Measurements from ENCODE around the gene CANT1. TPM values are rescaled to one million over a fixed set of nuclear protein-coding genes. Genes with fewer than 3 reads are reported as not detected.

Gene CANT1
- total RNA-seq, 2 donors from 2014 or later, result 57.5 to 61.8 TPM

GRCh38 chr17:78996781-78997201 is 12.8 kb downstream of the CANT1 start:
- 94 to 96% methylated on average over 14 to 16 of the region's 16 CpGs for WGBS, 2 experiments (ENCODE audit: insufficient coverage in 1 of 2, insufficient read length in 1 of 2)
- no peaks in the 10 kb centered on the region for H3K4me1 ChIP-seq (ENCODE audit: control insufficient read depth, insufficient read depth, low read length)
- peaks cover 44% of the 10 kb centered on the region for H3K36me3 ChIP-seq (ENCODE audit: control insufficient read depth, insufficient read depth, low read length)
- no peak for DNase-seq
- peaks cover 3% of the 10 kb centered on the region for H3K27me3 Mint-ChIP-seq (ENCODE audit: insufficient read depth)
- no peak overlapping the region for H3K27ac ChIP-seq (ENCODE audit: low read depth, low read length)
- H3K4me1 Mint-ChIP-seq, result no peaks in the 10 kb centered on the region
- H3K9ac ChIP-seq (ENCODE audit: extremely low read depth, low read length, poor library complexity, severe bottlenecking), result no peak overlapping the region
- H3K36me3 Mint-ChIP-seq (ENCODE audit: low read depth), result peaks cover 68% of the 10 kb centered on the region
- no peak overlapping the region for H3K4me3 Mint-ChIP-seq
- H3K4me3 ChIP-seq (ENCODE audit: low read length), result no peak overlapping the region
- TF ChIP-seq CTCF (conservative IDR thresholded peaks at IDR 0.05), result no peak
- H3K27ac Mint-ChIP-seq, result no peak overlapping the region
- H3K27me3 ChIP-seq (ENCODE audit: control insufficient read depth, insufficient read depth, low read length, poor library complexity, severe bottlenecking), result no peaks in the 10 kb centered on the region
- no peaks in the 10 kb centered on the region for H3K9me3 ChIP-seq (ENCODE audit: control insufficient read depth, low read length)
- no peaks in the 10 kb centered on the region for H3K9me3 Mint-ChIP-seq

GRCh38 chr17:78995761-78996451 is 13.7 kb downstream of the CANT1 start:
- no peak overlapping the region for H3K9ac ChIP-seq (ENCODE audit: extremely low read depth, low read length, poor library complexity, severe bottlenecking)
- no peak overlapping the region for H3K27ac Mint-ChIP-seq
- no peaks in the 10 kb centered on the region for H3K27me3 Mint-ChIP-seq (ENCODE audit: insufficient read depth)
- no peak for TF ChIP-seq CTCF (conservative IDR thresholded peaks at IDR 0.05)
- H3K4me3 Mint-ChIP-seq, result no peak overlapping the region
- no peaks in the 10 kb centered on the region for H3K9me3 ChIP-seq (ENCODE audit: control insufficient read depth, low read length)
- no peaks in the 10 kb centered on the region for H3K9me3 Mint-ChIP-seq
- no peaks in the 10 kb centered on the region for H3K27me3 ChIP-seq (ENCODE audit: control insufficient read depth, insufficient read depth, low read length, poor library complexity, severe bottlenecking)
- no peak overlapping the region for H3K4me3 ChIP-seq (ENCODE audit: low read length)
- H3K4me1 Mint-ChIP-seq, result no peaks in the 10 kb centered on the region
- H3K36me3 Mint-ChIP-seq (ENCODE audit: low read depth), result peaks cover 70% of the 10 kb centered on the region
- H3K36me3 ChIP-seq (ENCODE audit: control insufficient read depth, insufficient read depth, low read length), result peaks cover 53% of the 10 kb centered on the region
- H3K4me1 ChIP-seq (ENCODE audit: control insufficient read depth, insufficient read depth, low read length), result no peaks in the 10 kb centered on the region
- 91 to 96% methylated on average over 11 to 18 of the region's 18 CpGs for WGBS, 2 experiments (ENCODE audit: insufficient coverage in 1 of 2, insufficient read length in 1 of 2)
- no peak overlapping the region for H3K27ac ChIP-seq (ENCODE audit: low read depth, low read length)
- peak; percentile 24 for DNase-seq

- Histone ChIP-seq H3K4me3 (ENCODE audit: low read length) (no peak overlapping the region), H3K36me3 (ENCODE audit: control insufficient read depth, insufficient read depth, low read length) (peaks cover 58% of the 10 kb centered on the region), H3K27ac (ENCODE audit: low read depth, low read length) (no peak overlapping the region), H3K9ac (ENCODE audit: extremely low read depth, low read length, poor library complexity, severe bottlenecking) (no peak overlapping the region), H3K4me1 (ENCODE audit: control insufficient read depth, insufficient read depth, low read length) (no peaks in the 10 kb centered on the region), H3K9me3 (ENCODE audit: control insufficient read depth, low read length) (no peaks in the 10 kb centered on the region), H3K27me3 (ENCODE audit: control insufficient read depth, insufficient read depth, low read length, poor library complexity, severe bottlenecking) (no peaks in the 10 kb centered on the region)
- H3K36me3 Mint-ChIP-seq (ENCODE audit: low read depth), result peaks cover 68% of the 10 kb centered on the region
- H3K9me3 Mint-ChIP-seq, result no peaks in the 10 kb centered on the region
- WGBS, 2 experiments (ENCODE audit: insufficient coverage in 1 of 2, insufficient read length in 1 of 2), result 96 to 98% methylated on average over 26 to 34 of the region's 34 CpGs
- H3K4me1 Mint-ChIP-seq, result no peaks in the 10 kb centered on the region
- peak; percentile 35 for DNase-seq
- H3K4me3 Mint-ChIP-seq, result no peak overlapping the region
- no peak for TF ChIP-seq CTCF (conservative IDR thresholded peaks at IDR 0.05)
- no peak overlapping the region for H3K27ac Mint-ChIP-seq
- no peaks in the 10 kb centered on the region for H3K27me3 Mint-ChIP-seq (ENCODE audit: insufficient read depth)
Observed at GRCh38 chr17:78995022-78995760, 14.4 kb downstream of the CANT1 start.

Measured in endodermal cell (in vitro differentiated cells).